ENCODE data around the gene UGT2A1.
"Not testable (repeated sequence)": the region's sequence is repeated elsewhere in the genome, so short reads cannot be mapped to it uniquely, and the experiment has no call there.

UGT2A1 gene
- total RNA-seq = 0 reads per million in 9 experiments

DNA sequence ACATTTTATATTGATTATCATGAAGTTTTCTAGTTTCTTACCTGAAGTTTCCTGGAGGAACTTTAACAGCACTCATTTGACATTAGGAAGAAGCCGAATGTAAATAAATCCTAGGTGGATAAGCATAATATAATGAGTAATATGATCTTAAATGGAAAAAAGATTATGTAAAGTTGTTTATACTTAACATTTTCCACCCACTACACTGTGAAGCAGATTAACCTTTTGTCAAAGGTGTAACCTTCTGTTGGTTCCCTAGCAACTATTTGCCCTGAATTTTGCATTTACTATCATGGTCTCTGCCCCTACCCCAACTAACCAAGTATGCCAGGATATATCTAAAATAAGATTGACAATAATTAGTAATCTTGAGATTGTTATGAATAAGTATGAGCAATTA is at the start of gene UGT2A1:
TSS of gene UGT2A1 (minus strand) at position 101 of the 400 bp plus-strand sequence. CDS start 5,603 bp downstream, outside the sequence.
- DNase-seq = no peak
- ATAC-seq (replicated peaks) = no peak
- Mint-ChIP-seq H3K36me3 (ENCODE audit: insufficient read depth) (no peaks in the 10 kb centered on the region), H3K4me3 (no peak within 1 kb of the TSS), H3K27me3 (no peaks in the 10 kb centered on the region), H3K4me1 (ENCODE audit: low read depth in 2 of 2) (no peaks in the 10 kb centered on the region), H3K9me3 (peaks cover 0 to 5% of the 10 kb centered on the region in 2 donors), H3K27ac (no peak within 1 kb of the TSS)

GRCh38 chr4:69702201-69702600 is 49.2 kb upstream of the UGT2A1 start:
- DNase-seq (no peak), ATAC-seq (replicated peaks) (no peak)
- H3K4me1 Mint-ChIP-seq (ENCODE audit: low read depth in 2 of 2) = no peaks in the 10 kb centered on the region

DNA sequence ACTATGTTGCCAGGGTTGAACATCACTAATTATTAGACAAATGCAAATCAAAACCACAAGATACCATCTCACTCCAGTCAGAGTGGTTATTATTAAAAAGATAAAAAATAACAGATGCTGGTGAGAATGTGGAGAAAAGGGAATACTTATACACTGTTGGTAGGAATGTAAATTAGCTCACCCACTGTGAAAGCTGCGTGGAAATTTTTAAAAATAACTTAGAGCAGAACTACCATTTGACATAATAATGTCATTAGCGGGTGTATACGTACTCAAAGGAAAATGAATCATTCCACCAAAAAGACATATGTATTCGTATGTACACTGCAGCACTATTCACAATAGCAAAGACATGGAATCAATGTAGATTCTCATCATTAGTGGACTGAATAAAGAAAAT is 48.6 kb upstream of the UGT2A1 start:
- no peak overlapping the region for H3K4me3 Mint-ChIP-seq
- ATAC-seq (replicated peaks) (no peak), DNase-seq (no peak)
- H3K9me3 Mint-ChIP-seq = peaks cover 0 to 4% of the 10 kb centered on the region in 2 donors
- H3K27me3 Mint-ChIP-seq = no peaks in the 10 kb centered on the region
- no peaks in the 10 kb centered on the region for H3K4me1 Mint-ChIP-seq (ENCODE audit: low read depth in 2 of 2)
- no peak overlapping the region for H3K27ac Mint-ChIP-seq
- no peaks in the 10 kb centered on the region for H3K36me3 Mint-ChIP-seq (ENCODE audit: insufficient read depth)

More at GRCh38 chr4:69702201-69702600, 49.2 kb upstream of the UGT2A1 start:
- no peak overlapping the region for H3K27ac Mint-ChIP-seq
- no peaks in the 10 kb centered on the region for H3K27me3 Mint-ChIP-seq
- no peak overlapping the region for H3K4me3 Mint-ChIP-seq
- no peaks in the 10 kb centered on the region for H3K36me3 Mint-ChIP-seq (ENCODE audit: insufficient read depth)
- H3K9me3 Mint-ChIP-seq = peaks cover 0 to 4% of the 10 kb centered on the region in 2 donors

DNA sequence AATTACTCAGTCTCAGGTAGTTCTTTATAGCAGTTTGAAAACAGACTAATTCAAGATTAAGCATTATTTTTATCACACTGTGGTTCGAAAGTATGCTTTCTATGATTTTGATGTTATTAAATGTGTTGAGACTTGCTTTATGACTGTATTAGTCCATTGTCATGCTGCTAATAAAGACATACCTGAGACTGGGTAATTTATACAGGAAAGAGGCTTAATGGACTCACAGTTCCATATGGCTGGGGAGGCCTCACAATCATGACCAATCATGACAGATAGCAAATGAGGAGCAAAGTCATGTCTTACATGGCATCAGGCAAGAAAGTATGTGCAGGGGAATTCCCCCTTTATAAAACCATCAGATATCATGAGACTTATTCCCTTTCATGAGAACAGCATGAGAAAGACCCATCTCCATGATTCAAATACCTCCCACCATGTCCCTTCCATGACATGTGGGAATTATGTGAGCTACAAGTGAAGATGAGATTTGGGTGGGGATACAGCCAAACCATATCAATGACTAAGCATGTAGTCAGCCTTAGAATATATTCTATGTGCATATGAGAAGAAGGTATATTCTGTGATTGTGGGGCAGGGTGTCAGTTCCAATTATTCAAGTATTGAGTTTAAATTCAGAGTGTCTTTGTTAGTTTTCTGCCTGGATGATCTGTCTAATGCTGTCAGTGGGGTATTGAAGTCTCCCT is 44.6 kb upstream of the UGT2A1 start:
- Mint-ChIP-seq H3K9me3 (peaks cover 0 to 3% of the 10 kb centered on the region in 2 donors), H3K4me1 (ENCODE audit: low read depth in 2 of 2) (no peaks in the 10 kb centered on the region), H3K27ac (no peak overlapping the region), H3K4me3 (no peak overlapping the region), H3K27me3 (no peaks in the 10 kb centered on the region), H3K36me3 (ENCODE audit: insufficient read depth) (no peaks in the 10 kb centered on the region)
- ATAC-seq (replicated peaks) (no peak), DNase-seq (no peak)

- H3K27ac Mint-ChIP-seq = no peak overlapping the region
- no peak overlapping the region for H3K4me3 Mint-ChIP-seq
- ATAC-seq (replicated peaks) (no peak), DNase-seq (no peak)
- no peaks in the 10 kb centered on the region for H3K27me3 Mint-ChIP-seq
- H3K9me3 Mint-ChIP-seq = peaks cover 0 to 2% of the 10 kb centered on the region in 2 donors
- H3K4me1 Mint-ChIP-seq (ENCODE audit: low read depth in 2 of 2) = no peaks in the 10 kb centered on the region
- H3K36me3 Mint-ChIP-seq (ENCODE audit: insufficient read depth) = no peaks in the 10 kb centered on the region
Observed at GRCh38 chr4:69689599-69689998, 36.6 kb upstream of the UGT2A1 start.

DNA sequence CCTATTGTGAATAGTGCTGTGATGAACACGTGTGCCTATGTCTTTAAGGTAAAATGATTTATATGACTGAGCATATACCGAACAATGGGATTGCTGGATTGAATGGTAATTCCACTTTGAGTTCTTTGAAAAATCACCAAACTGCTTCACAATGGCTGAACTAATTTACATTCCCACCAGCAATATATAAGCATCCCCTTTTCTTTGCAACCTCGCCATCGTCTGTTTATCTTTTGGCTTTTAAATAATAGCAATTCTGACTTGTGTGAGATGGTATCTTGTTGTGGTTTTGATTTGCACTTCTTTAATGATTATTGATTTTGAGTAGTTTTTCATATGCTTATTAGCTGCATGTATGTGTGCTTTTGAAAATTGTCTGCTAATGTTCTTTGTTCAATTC is 31.8 kb upstream of the UGT2A1 start:
- Mint-ChIP-seq H3K36me3 (ENCODE audit: insufficient read depth) (no peaks in the 10 kb centered on the region), H3K27me3 (no peaks in the 10 kb centered on the region), H3K27ac (no peak overlapping the region), H3K4me1 (ENCODE audit: low read depth in 2 of 2) (no peaks in the 10 kb centered on the region), H3K9me3 (peaks cover 0 to 2% of the 10 kb centered on the region in 2 donors), H3K4me3 (no peak overlapping the region)
- DNase-seq (no peak), ATAC-seq (replicated peaks) (no peak)

- ATAC-seq (replicated peaks) (no peak), DNase-seq (no peak)
- Mint-ChIP-seq H3K4me3 (no peak overlapping the region), H3K27me3 (no peaks in the 10 kb centered on the region), H3K4me1 (ENCODE audit: low read depth in 2 of 2) (no peaks in the 10 kb centered on the region), H3K36me3 (ENCODE audit: insufficient read depth) (no peaks in the 10 kb centered on the region), H3K27ac (no peak overlapping the region), H3K9me3 (peaks cover 0 to 2% of the 10 kb centered on the region in 2 donors)
Observed at GRCh38 chr4:69668680-69669079, 15.6 kb upstream of the UGT2A1 start.

DNA sequence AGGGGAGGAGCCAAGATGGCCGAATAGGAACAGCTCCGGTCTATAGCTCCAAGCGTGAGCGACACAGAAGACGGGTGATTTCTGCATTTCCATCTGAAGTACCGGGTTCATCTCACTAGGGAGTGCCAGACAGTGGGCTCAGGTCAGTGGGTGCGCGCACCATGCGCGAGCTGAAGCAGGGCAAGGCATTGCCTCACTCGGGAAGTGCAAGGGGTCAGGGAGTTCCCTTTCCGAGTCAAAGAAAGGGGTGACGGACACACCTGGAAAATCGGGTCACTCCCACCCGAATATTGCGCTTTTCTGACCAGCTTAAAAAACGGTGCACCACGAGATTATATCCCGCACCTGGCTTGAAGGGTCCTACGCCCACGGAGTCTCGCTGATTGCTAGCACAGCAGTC is 11.0 kb upstream of the UGT2A1 start:
- H3K4me1 Mint-ChIP-seq (ENCODE audit: low read depth in 2 of 2); H3K27ac Mint-ChIP-seq; ATAC-seq (replicated peaks); H3K9me3 Mint-ChIP-seq; H3K4me3 Mint-ChIP-seq; H3K36me3 Mint-ChIP-seq (ENCODE audit: insufficient read depth); H3K27me3 Mint-ChIP-seq; DNase-seq: not testable (repeated sequence)

DNA sequence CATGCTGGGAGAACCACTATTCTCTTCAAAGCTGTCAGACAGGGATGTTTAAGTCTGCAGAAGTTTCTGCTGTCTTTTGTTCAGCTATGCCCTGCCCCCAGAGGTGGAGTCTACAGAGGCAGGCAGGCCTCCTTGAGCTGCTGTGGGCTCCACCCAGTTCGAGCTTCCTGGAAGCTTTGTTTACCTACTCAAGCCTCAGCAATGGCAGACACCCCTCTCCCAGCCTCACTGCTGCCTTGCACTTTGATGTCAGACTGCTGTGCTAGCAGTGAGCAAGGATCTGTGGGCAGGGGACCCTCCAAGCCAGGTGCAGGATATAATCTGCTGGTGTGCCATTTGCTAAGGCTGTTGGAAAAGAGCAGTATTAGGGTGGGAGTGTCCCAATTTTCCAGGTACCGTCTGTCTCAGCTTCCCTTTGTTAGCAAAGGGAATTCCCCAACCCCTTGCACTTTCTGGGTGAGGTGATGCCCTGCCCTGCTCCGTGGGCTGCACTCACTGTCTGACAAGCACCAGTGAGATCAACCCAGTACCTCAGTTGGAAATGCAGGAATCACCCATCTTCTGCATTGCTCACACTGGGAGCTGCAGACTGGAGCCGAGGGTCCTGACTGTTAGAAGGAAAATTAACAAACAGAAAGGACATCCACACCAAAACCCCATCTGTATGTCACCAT is 8.2 kb upstream of the UGT2A1 start:
- not testable (repeated sequence) for H3K4me1 Mint-ChIP-seq (ENCODE audit: low read depth in 2 of 2); H3K4me3 Mint-ChIP-seq; H3K27ac Mint-ChIP-seq; DNase-seq; H3K36me3 Mint-ChIP-seq (ENCODE audit: insufficient read depth); ATAC-seq (replicated peaks); H3K27me3 Mint-ChIP-seq; H3K9me3 Mint-ChIP-seq

GRCh38 chr4:69658133-69658532 is 5.1 kb upstream of the UGT2A1 start:
- H3K27me3 Mint-ChIP-seq = no peaks in the 10 kb centered on the region
- ATAC-seq (replicated peaks) (no peak), DNase-seq (no peak)
- no peak overlapping the region for H3K4me3 Mint-ChIP-seq
- no peak overlapping the region for H3K27ac Mint-ChIP-seq
- no peaks in the 10 kb centered on the region for H3K4me1 Mint-ChIP-seq (ENCODE audit: low read depth in 2 of 2)
- no peaks in the 10 kb centered on the region for H3K36me3 Mint-ChIP-seq (ENCODE audit: insufficient read depth)
- peaks cover under 1 to 8% of the 10 kb centered on the region in 2 donors for H3K9me3 Mint-ChIP-seq

DNA sequence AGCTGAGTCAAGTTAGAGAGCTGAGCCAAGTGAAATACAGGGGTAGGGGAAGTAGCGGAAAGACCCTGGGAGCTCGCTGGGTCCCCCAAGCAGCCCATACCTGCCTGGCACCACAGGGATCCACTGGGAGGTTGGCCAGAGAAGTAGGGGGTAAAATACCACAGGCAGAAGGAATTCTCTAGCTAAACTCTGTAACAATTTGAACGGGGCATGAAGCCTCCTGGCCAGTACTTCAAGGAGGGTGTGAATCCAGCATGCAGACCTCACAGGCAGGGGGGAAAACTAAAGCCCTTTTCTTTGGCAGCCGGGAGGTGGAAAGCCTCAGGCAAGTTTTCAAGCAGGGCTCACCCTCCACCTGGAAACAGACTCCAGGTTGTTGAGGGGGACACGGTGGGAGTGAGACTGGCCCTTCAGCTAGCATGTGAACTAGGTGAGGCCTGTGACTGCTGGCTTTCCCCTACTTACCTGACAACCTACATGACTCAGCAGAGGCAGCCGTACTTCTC is 3.7 kb upstream of the UGT2A1 start:
- H3K4me1 Mint-ChIP-seq (ENCODE audit: low read depth in 2 of 2) = no peaks in the 10 kb centered on the region
- no peaks in the 10 kb centered on the region for H3K27me3 Mint-ChIP-seq
- H3K27ac Mint-ChIP-seq = no peak overlapping the region
- DNase-seq (no peak), ATAC-seq (replicated peaks) (no peak)
- H3K36me3 Mint-ChIP-seq (ENCODE audit: insufficient read depth) = no peaks in the 10 kb centered on the region
- H3K9me3 Mint-ChIP-seq = peaks cover 0 to 7% of the 10 kb centered on the region in 2 donors
- no peak overlapping the region for H3K4me3 Mint-ChIP-seq

GRCh38 chr4:69650872-69651271 is 2.2 kb downstream of the UGT2A1 start:
- Mint-ChIP-seq H3K36me3 (ENCODE audit: insufficient read depth) (no peaks in the 10 kb centered on the region), H3K27ac (no peak overlapping the region), H3K4me1 (ENCODE audit: low read depth in 2 of 2) (no peaks in the 10 kb centered on the region), H3K9me3 (peaks cover 0 to 5% of the 10 kb centered on the region in 2 donors), H3K27me3 (no peaks in the 10 kb centered on the region), H3K4me3 (no peak overlapping the region)
- no peak for DNase-seq
- no peak for ATAC-seq (replicated peaks)

DNA sequence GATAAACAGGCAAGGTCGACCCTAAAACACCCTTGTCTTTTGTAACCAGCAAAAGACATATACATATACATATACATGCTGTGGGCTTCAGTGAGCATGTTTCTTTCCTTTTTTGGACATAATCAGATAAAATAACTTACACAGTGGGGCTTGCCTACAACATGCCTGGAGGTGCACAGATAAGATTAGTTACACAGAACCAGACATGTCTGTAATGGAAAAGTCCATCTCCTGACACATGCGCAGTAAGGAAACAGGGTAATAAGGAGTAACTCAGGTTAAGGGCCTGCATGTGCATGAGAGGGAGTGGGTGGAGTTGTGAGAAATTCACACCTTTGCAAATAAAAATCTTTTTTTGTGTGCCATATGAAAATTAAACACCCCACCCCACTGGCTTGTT is 3.4 kb downstream of the UGT2A1 start:
- DNase-seq (no peak), ATAC-seq (replicated peaks) (no peak)
- Mint-ChIP-seq H3K4me3 (no peak overlapping the region), H3K27me3 (no peaks in the 10 kb centered on the region), H3K9me3 (peaks cover 0 to 2% of the 10 kb centered on the region in 2 donors), H3K4me1 (ENCODE audit: low read depth in 2 of 2) (no peaks in the 10 kb centered on the region), H3K36me3 (ENCODE audit: insufficient read depth) (no peaks in the 10 kb centered on the region), H3K27ac (no peak overlapping the region)

DNA sequence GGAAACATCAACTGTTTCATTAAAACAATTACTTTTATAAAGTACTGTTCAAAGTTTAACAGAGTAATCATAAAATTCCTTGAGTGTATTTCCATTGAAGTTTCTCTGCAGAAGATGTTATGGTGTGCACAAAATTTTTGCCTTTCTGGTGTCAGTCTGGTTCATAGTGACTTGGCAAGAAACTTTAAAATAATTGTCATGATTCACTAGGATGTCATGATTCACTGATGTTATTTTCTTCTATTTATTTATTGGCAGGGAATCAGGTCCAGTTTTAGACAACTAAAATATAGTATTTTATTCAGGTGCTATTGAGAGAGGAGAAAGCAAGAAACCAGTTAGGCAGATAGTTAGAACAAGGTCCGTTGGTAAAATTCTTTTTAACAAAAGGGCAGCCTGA is 3.8 kb downstream of the UGT2A1 start:
- H3K36me3 Mint-ChIP-seq (ENCODE audit: insufficient read depth) = no peaks in the 10 kb centered on the region
- no peaks in the 10 kb centered on the region for H3K27me3 Mint-ChIP-seq
- no peaks in the 10 kb centered on the region for H3K4me1 Mint-ChIP-seq (ENCODE audit: low read depth in 2 of 2)
- H3K4me3 Mint-ChIP-seq = no peak overlapping the region
- peaks cover 2% of the 10 kb centered on the region in 2 donors for H3K9me3 Mint-ChIP-seq
- no peak for DNase-seq
- no peak for ATAC-seq (replicated peaks)
- H3K27ac Mint-ChIP-seq = no peak overlapping the region

All from effector memory CD8-positive, alpha-beta T cell (primary cell).